HG03139 (cell line): ENCODE results near the gene RAD51D.
"Not testable (repeated sequence)": the region's sequence is repeated elsewhere in the genome, so short reads cannot be mapped to it uniquely, and the experiment has no call there.

Experiments
- ATAC-seq: cut with Tn5 transposase; IDR thresholded peaks from one replicate; pipeline ENCODE4 v1.9.1; 2021; ENCODE audit not compliant: unreplicated experiment

RAD51D gene

GRCh38 chr17:35119370-35120165, at the start of gene RAD51D:
RAD51D (minus strand) TSS chr17:35119860; CDS start chr17:35119613, 247 bp downstream.
- peak; percentile 77 for ATAC-seq

- no peak for ATAC-seq
Observed at GRCh38 chr17:35167666-35168065, 48.0 kb upstream of the RAD51D start.

- no peak for ATAC-seq
Observed at GRCh38 chr17:35167046-35167445, 47.4 kb upstream of the RAD51D start.

- no peak for ATAC-seq
Observed at GRCh38 chr17:35166526-35166925, 46.9 kb upstream of the RAD51D start.

GRCh38 chr17:35164716-35165115, 45.1 kb upstream of the RAD51D start:
- no peak for ATAC-seq

- no peak for ATAC-seq
Observed at GRCh38 chr17:35163886-35164285, 44.2 kb upstream of the RAD51D start.

- no peak for ATAC-seq
Observed at GRCh38 chr17:35162755-35163154, 43.1 kb upstream of the RAD51D start.

GRCh38 chr17:35161281-35161761, 41.7 kb upstream of the RAD51D start:
- ATAC-seq: no peak

GRCh38 chr17:35160354-35161201, 40.9 kb upstream of the RAD51D start:
- ATAC-seq: no peak

- no peak for ATAC-seq
Observed at GRCh38 chr17:35159940-35160339, 40.3 kb upstream of the RAD51D start.

GRCh38 chr17:35155246-35155645, 35.6 kb upstream of the RAD51D start:
- ATAC-seq: no peak

- ATAC-seq: no peak
Observed at GRCh38 chr17:35154196-35155165, 34.8 kb upstream of the RAD51D start.

GRCh38 chr17:35152421-35153140, 32.9 kb upstream of the RAD51D start:
- no peak for ATAC-seq

- not testable (repeated sequence) for ATAC-seq
Observed at GRCh38 chr17:35151080-35151479, 31.4 kb upstream of the RAD51D start.

- ATAC-seq: no peak
Observed at GRCh38 chr17:35149941-35150340, 30.3 kb upstream of the RAD51D start.

GRCh38 chr17:35148144-35148543, 28.5 kb upstream of the RAD51D start:
- ATAC-seq: no peak

- no peak for ATAC-seq
Observed at GRCh38 chr17:35147375-35147905, 27.8 kb upstream of the RAD51D start, which contains the start of gene UNC45B. UNC45B (plus strand) TSS chr17:35147817; CDS start chr17:35148264, 447 bp downstream.

- no peak for ATAC-seq
Observed at GRCh38 chr17:35146214-35146833, 26.7 kb upstream of the RAD51D start.

- no peak for ATAC-seq
Observed at GRCh38 chr17:35144840-35145239, 25.2 kb upstream of the RAD51D start.
